ENCODE results near the gene CHKA. TPM values are rescaled to one million over a fixed set of nuclear protein-coding genes. Genes with fewer than 3 reads are reported as not detected.

Gene CHKA
- total RNA-seq, 1 donor from 2014 or later: 46.7 TPM

- Mint-ChIP-seq H3K9me3 (no peaks in the 10 kb centered on the region), H3K27ac (no peak overlapping the region), H3K4me3 (no peak overlapping the region), H3K36me3 (peaks cover 7% of the 10 kb centered on the region), H3K4me1 (ENCODE audit: unreplicated experiment) (peaks cover 10% of the 10 kb centered on the region), H3K27me3 (no peaks in the 10 kb centered on the region)
- no peak for DNase-seq (ENCODE audit: extremely low spot score, unreplicated experiment)
- TF ChIP-seq CTCF (conservative IDR thresholded peaks at IDR 0.05): no peak
Measured at GRCh38 chr11:68089679-68090078, 31.5 kb downstream of the CHKA start.

- Mint-ChIP-seq H3K36me3 (peaks cover 10% of the 10 kb centered on the region), H3K27ac (no peak overlapping the region), H3K4me1 (ENCODE audit: unreplicated experiment) (no peaks in the 10 kb centered on the region), H3K27me3 (no peaks in the 10 kb centered on the region), H3K9me3 (no peaks in the 10 kb centered on the region), H3K4me3 (no peak overlapping the region)
- no peak for DNase-seq (ENCODE audit: extremely low spot score, unreplicated experiment)
- no peak for TF ChIP-seq CTCF (conservative IDR thresholded peaks at IDR 0.05)
Measured at GRCh38 chr11:68083517-68083916, 37.7 kb downstream of the CHKA start.

GRCh38 chr11:68082481-68082880, 38.7 kb downstream of the CHKA start:
- H3K9me3 Mint-ChIP-seq: no peaks in the 10 kb centered on the region
- no peaks in the 10 kb centered on the region for H3K27me3 Mint-ChIP-seq
- TF ChIP-seq CTCF (conservative IDR thresholded peaks at IDR 0.05): no peak
- peaks cover 8% of the 10 kb centered on the region for H3K4me1 Mint-ChIP-seq (ENCODE audit: unreplicated experiment)
- no peak for DNase-seq (ENCODE audit: extremely low spot score, unreplicated experiment)
- H3K36me3 Mint-ChIP-seq: peaks cover 14% of the 10 kb centered on the region
- no peak overlapping the region for H3K27ac Mint-ChIP-seq
- H3K4me3 Mint-ChIP-seq: no peak overlapping the region

GRCh38 chr11:68081691-68082090, 39.5 kb downstream of the CHKA start:
- Mint-ChIP-seq H3K4me1 (ENCODE audit: unreplicated experiment) (peaks cover 11% of the 10 kb centered on the region), H3K27me3 (no peaks in the 10 kb centered on the region), H3K36me3 (peaks cover 14% of the 10 kb centered on the region), H3K4me3 (no peak overlapping the region), H3K9me3 (no peaks in the 10 kb centered on the region), H3K27ac (no peak overlapping the region)
- no peak for DNase-seq (ENCODE audit: extremely low spot score, unreplicated experiment)
- TF ChIP-seq CTCF (conservative IDR thresholded peaks at IDR 0.05): no peak

GRCh38 chr11:68080860-68081259, 40.3 kb downstream of the CHKA start:
- DNase-seq (ENCODE audit: extremely low spot score, unreplicated experiment): no peak
- Mint-ChIP-seq H3K9me3 (no peaks in the 10 kb centered on the region), H3K27ac (no peak overlapping the region)

More at GRCh38 chr11:68080860-68081259, 40.3 kb downstream of the CHKA start:
- no peak for TF ChIP-seq CTCF (conservative IDR thresholded peaks at IDR 0.05)
- no peak overlapping the region for H3K4me3 Mint-ChIP-seq
- H3K4me1 Mint-ChIP-seq (ENCODE audit: unreplicated experiment): peaks cover 14% of the 10 kb centered on the region
- H3K36me3 Mint-ChIP-seq: peaks cover 14% of the 10 kb centered on the region
- H3K27me3 Mint-ChIP-seq: no peaks in the 10 kb centered on the region

Measured in type B pancreatic cell (in vitro differentiated cells).